Smooth muscle cell (in vitro differentiated cells): ENCODE results near the gene APOM. TPM values are rescaled to one million over a fixed set of nuclear protein-coding genes. Genes with fewer than 3 reads are reported as not detected.

Source experiments
- DNase-seq: peaks from one replicate; lab custom pipeline; 2025; ENCODE audit not compliant: unreplicated experiment; lab: John Stamatoyannopoulos, UW
- H2AFZ ChIP-seq: fragments of 200-600 bp; sonication (generic); 2 replicates; pipeline ENCODE4 v1.6.0; 2016; ENCODE audit warnings: antibody characterized with exemption, low read depth, mild to moderate bottlenecking
- H3F3A ChIP-seq: fragments of 200-600 bp; sonication (generic); 2 replicates; pipeline ENCODE4 v1.6.0; 2017; ENCODE audit warnings: antibody characterized with exemption, low read depth
- H3K27ac ChIP-seq: fragments of 200-600 bp; sonication (generic); 2 replicates; pipeline ENCODE4 v1.5.1; 2016; ENCODE audit warnings: low read depth, mild to moderate bottlenecking
- H3K27me3 ChIP-seq: fragments of 200-600 bp; sonication (generic); 2 replicates; pipeline ENCODE4 v1.6.1; 2016; ENCODE audit warnings: low read depth, mild to moderate bottlenecking
- H3K36me3 ChIP-seq: fragments of 200-600 bp; sonication (generic); 2 replicates; pipeline ENCODE4 v1.5.1; 2016; ENCODE audit warnings: low read depth
- H3K4me1 ChIP-seq: fragments of 200-600 bp; sonication (generic); 2 replicates; pipeline ENCODE4 v1.5.1; 2016; ENCODE audit warnings: low read depth
- H3K4me2 ChIP-seq: fragments of 200-600 bp; sonication (generic); 2 replicates; pipeline ENCODE4 v1.6.0; 2016; ENCODE audit warnings: mild to moderate bottlenecking
- H3K4me3 ChIP-seq: fragments of 200-600 bp; sonication (generic); 2 replicates; pipeline ENCODE4 v1.5.1; 2016; ENCODE audit warnings: mild to moderate bottlenecking
- H3K79me2 ChIP-seq: fragments of 200-600 bp; sonication (generic); 2 replicates; pipeline ENCODE4 v1.6.0; 2016; ENCODE audit warnings: low read depth, mild to moderate bottlenecking
- H3K9ac ChIP-seq: fragments of 200-600 bp; sonication (generic); 2 replicates; pipeline ENCODE4 v1.6.0; 2016; ENCODE audit warnings: low read depth
- H3K9me3 ChIP-seq: fragments of 200-600 bp; sonication (generic); replicated peaks from 2 replicates; pipeline ENCODE4 v1.5.1; 2016; ENCODE audit warnings: low read depth
- H4K20me1 ChIP-seq: fragments of 200-600 bp; sonication (generic); 2 replicates; pipeline ENCODE4 v1.6.0; 2016; ENCODE audit warnings: low read depth
- WGBS: methylation state at CpG from one replicate; pipeline ENCODE4 v1.1.7; 2016; ENCODE audit warnings: low lambda C conversion rate; 5-methylcytosine and 5-hydroxymethylcytosine counted together
- polyA plus RNA-seq: library from polyadenylated mRNA; unstranded; fragments of >200 nt; fragmentation: Nextera tagmentation; extraction: Ambion mirVana; gene quantifications from 2 replicates; pipeline ENCODE4 v1.2.1, GENCODE V29; 2016
- total RNA-seq: library from RNA; depleted of rRNA; stranded (reverse); fragments of >200 nt; gene quantifications from 2 replicates; pipeline ENCODE4 v1.2.3, GENCODE V29; 2014
- TF ChIP-seq, protein P1 (sequence below): fragments of 200-600 bp; sonication (generic); IDR thresholded peaks from 2 replicates; pipeline ENCODE4 v1.5.1; 2017; ENCODE audit warnings: borderline replicate concordance, mild to moderate bottlenecking, antibody characterized with exemption; ENCODE audit not compliant: insufficient read depth, poor library complexity, severe bottlenecking

Gene APOM
- total and polyA plus RNA-seq, 2 experiments from 2014 or later = 2.3 to 2.7 TPM

DNA sequence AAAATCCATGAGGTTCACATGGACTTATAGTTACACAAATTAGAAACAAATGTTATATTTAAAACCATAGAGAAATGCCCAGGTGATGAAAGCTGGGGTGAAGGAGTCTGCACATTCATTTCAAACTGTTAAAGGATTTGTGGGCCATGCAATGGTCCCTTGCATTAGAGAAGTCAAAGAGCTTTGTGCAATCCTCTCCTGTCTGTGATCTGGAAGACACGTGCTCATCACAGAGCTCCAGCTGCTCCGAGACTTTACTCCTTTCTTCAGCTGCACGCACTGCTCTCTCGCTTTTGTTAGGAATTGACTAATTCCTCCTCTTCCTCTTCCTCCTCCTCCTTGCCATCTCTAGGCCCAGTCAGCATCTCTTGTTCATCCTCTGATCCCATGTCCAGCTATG is 44.7 kb upstream of the APOM start:
- H3K27ac ChIP-seq = no peak overlapping the region
- H3K4me3 ChIP-seq = no peak overlapping the region
- no peak for DNase-seq
- H3K36me3 ChIP-seq = no peaks in the 10 kb centered on the region
- no peaks in the 10 kb centered on the region for H3K79me2 ChIP-seq
- no peaks in the 10 kb centered on the region for H3K9me3 ChIP-seq
- 85% methylated on average over 4 of the region's 4 CpGs for WGBS
- no peaks in the 10 kb centered on the region for H4K20me1 ChIP-seq
- no peaks in the 10 kb centered on the region for H3F3A ChIP-seq
- TF ChIP-seq, protein P1, sequence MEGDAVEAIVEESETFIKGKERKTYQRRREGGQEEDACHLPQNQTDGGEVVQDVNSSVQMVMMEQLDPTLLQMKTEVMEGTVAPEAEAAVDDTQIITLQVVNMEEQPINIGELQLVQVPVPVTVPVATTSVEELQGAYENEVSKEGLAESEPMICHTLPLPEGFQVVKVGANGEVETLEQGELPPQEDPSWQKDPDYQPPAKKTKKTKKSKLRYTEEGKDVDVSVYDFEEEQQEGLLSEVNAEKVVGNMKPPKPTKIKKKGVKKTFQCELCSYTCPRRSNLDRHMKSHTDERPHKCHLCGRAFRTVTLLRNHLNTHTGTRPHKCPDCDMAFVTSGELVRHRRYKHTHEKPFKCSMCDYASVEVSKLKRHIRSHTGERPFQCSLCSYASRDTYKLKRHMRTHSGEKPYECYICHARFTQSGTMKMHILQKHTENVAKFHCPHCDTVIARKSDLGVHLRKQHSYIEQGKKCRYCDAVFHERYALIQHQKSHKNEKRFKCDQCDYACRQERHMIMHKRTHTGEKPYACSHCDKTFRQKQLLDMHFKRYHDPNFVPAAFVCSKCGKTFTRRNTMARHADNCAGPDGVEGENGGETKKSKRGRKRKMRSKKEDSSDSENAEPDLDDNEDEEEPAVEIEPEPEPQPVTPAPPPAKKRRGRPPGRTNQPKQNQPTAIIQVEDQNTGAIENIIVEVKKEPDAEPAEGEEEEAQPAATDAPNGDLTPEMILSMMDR = no peak
- no peak overlapping the region for H3K4me2 ChIP-seq
- H3K9ac ChIP-seq = no peak overlapping the region
- H2AFZ ChIP-seq = no peak overlapping the region
- H3K27me3 ChIP-seq = no peaks in the 10 kb centered on the region
- H3K4me1 ChIP-seq = no peaks in the 10 kb centered on the region

DNA sequence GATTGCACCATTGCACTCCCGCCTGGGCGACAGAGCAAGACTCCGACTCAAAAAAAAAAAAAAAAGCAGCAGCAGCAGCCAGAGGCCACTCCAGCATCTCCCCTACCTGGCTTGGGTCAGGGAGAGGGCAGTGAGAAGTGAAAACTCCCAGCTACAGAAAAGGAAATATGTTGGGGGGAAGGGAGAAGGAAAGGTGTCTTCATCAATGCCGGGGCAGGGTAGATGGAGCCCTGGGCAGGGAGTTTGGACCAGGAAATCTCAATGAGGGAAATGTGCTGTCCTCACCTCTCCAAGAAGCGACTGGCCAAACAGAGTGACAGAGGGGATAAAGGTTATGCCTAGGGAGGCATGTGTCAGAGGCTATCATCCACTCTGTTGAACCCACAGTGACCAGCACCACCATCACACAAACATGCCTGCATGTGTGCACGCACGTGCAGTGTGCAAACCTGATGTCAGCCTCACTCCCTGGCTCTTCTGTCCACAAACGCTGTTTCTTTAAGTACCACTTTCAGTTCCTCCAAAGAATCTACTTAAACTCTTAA is 41.5 kb upstream of the APOM start:
- no peaks in the 10 kb centered on the region for H3F3A ChIP-seq
- no peaks in the 10 kb centered on the region for H3K9me3 ChIP-seq
- H3K36me3 ChIP-seq = no peaks in the 10 kb centered on the region
- no peak overlapping the region for H3K4me2 ChIP-seq
- H4K20me1 ChIP-seq = no peaks in the 10 kb centered on the region
- DNase-seq = no peak
- H3K27ac ChIP-seq = no peak overlapping the region
- no peaks in the 10 kb centered on the region for H3K27me3 ChIP-seq
- no peaks in the 10 kb centered on the region for H3K4me1 ChIP-seq
- no peak overlapping the region for H2AFZ ChIP-seq
- TF ChIP-seq, protein P1 = no peak
- WGBS = 79% methylated on average over 8 of the region's 8 CpGs
- H3K79me2 ChIP-seq = no peaks in the 10 kb centered on the region
- H3K4me3 ChIP-seq = no peak overlapping the region
- H3K9ac ChIP-seq = no peak overlapping the region

DNA sequence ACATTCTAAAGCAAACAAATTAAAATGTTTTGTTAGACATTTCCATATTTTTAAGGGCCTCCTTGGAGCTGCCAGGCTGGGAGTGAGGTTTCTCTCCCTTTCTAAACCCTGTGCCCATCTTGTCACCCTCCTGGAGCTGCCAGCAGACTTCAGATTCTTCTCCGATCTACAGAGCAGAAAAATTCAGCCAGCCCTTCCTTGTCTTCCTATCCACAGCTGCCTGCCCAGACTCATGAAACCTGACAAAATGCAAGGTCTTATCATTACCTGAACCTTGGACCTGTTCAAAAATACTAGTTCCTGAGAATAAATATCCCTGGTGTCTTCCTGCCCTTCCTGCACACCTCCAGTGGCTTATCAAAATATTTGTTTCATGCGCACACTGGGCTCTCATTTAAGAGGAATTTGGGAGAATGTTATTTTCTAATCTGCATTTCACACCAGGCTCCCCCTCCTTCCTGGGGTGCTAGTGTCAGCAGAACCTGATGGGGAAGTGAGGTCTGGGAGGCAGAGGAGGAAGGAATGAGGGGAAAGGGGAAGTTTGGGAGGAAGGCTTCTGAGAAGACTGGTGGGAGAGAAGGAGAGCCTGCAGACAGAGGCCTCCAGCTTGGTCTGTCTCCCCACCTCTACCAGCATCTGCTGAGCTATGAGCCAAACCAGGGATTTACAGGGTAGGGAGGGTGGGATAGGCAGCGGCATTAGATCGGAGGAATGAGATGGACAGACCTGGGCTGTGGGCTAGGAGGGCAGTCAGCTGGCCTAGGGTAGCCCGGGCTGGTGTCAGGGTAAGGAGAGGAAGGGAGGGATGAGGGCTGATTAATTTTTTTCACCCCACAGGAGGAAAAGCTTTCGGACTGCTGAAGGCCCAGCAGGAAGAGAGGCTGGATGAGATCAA is 40.8 kb upstream of the APOM start, which contains the start of gene AIF1:
Gene AIF1, plus strand, starts transcription at position 551 of the 895 bp plus-strand sequence. Its CDS starts 96 bp downstream, at position 647.
- H3K79me2 ChIP-seq = no peaks in the 10 kb centered on the region

More for the DNA sequence above, 40.8 kb upstream of the APOM start, which contains the start of gene AIF1:
- no peak within 1 kb of the TSS for H2AFZ ChIP-seq
- H3K4me2 ChIP-seq = no peak within 1 kb of the TSS
- TF ChIP-seq, protein P1 = no peak
- WGBS = 73% methylated on average over 5 of the region's 6 CpGs
- H3K4me3 ChIP-seq = no peak within 1 kb of the TSS
- DNase-seq = no peak
- H3K36me3 ChIP-seq = no peaks in the 10 kb centered on the region
- H3K27me3 ChIP-seq = no peaks in the 10 kb centered on the region
- H4K20me1 ChIP-seq = no peaks in the 10 kb centered on the region
- H3K9me3 ChIP-seq = no peaks in the 10 kb centered on the region
- H3K4me1 ChIP-seq = no peaks in the 10 kb centered on the region
- no peak within 1 kb of the TSS for H3K9ac ChIP-seq
- H3F3A ChIP-seq = no peaks in the 10 kb centered on the region
- H3K27ac ChIP-seq = no peak within 1 kb of the TSS
